T-helper 9 cell (primary cell): Measurements from ENCODE around the gene ZNF26.
A peak's percentile ranks its signal among the peaks of the same experiment; 100 is the strongest.
"Not testable (repeated sequence)": the region's sequence is repeated elsewhere in the genome, so short reads cannot be mapped to it uniquely, and the experiment has no call there.

Experiments
- DNase-seq: peaks from one replicate; pipeline ENCODE4 v3.0.0-alpha.2; 2020

The ZNF26 gene

GRCh38 chr12:132956011-132956788 is 30.0 kb upstream of the ZNF26 start, which contains the start of gene ZNF605:
Gene ZNF605 (minus strand): TSS chr12:132956306. CDS start chr12:132945635, 10,671 bp downstream.
- peak; percentile 75 for DNase-seq

DNA sequence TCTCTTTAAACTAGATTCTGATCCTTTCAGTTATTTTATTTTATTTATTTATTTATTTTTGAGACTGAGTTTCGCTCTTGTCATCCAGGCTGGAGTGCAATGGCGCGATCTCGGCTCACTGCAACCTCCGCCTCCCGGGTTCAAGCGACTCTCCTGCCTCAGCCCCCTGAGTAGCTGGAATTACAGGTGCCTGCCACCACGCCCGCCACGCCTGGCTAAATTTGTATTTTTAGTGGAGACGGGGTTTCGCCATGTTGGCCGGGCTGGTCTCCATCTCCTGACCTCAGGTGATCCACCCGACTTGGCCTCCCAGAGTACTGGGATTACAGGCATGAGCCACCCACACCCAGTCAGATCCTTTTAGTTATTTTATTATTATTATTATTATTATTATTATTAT is 24.4 kb upstream of the ZNF26 start:
- not testable (repeated sequence) for DNase-seq

DNA sequence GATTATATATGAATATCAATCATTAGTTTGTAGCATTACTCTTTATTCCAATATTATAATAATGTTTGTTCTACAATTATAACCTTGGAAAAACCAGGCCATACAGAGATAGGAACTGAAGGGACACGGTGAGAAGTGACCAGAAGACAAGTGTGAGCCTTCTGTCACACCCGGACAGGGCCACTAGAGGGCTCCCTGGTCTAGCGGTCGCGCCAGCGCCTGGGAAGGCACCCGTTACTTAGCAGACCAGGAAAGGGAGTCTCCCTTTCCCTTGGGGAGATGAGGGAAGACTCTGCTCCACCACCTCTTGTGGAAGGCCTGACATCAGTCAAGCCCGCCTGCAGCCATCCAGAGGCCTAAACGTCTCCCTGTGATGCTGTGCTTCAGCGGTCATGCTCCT is 22.2 kb upstream of the ZNF26 start:
- not testable (repeated sequence) for DNase-seq

DNA sequence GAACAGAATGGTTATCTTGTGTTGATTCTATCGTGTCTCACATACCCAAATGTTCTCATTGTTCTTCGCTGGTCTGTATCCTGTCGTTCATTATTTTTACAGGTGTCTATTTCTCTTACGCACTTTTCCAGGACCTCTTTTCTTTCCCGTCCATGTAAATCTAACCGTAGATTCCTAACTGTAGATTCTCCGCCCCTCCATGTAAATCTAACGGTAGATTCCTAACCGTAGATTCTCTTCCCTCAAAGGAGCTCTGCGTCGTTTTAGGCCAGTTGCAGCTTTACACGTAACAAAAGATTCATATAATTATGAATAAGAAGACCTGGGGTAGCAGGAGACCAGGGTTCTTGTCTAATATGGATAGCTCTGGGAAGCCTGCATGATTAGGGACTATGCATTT is 20.4 kb upstream of the ZNF26 start:
- DNase-seq: no peak

GRCh38 chr12:132966676-132967415 is 19.3 kb upstream of the ZNF26 start:
- DNase-seq: no peak

DNA sequence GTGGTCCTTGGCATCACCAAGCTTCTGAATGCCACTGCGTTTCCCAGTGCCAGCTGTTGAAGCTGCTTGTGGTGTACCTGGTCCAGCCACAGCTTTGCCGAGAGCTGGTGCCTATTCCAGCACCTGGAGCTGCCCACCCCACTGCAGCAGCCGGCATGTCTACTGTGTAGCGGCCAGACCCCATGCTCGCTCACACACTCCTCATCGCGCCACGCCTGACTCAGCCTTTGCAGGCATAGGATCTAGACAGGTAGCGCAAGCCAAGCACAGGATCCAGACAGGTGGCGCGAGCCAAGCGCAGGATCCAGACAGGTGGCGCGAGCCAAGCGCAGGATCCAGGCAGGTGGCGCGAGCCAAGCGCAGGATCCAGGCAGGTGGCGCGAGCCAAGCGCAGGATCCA is 18.4 kb upstream of the ZNF26 start:
- DNase-seq: no peak

DNA sequence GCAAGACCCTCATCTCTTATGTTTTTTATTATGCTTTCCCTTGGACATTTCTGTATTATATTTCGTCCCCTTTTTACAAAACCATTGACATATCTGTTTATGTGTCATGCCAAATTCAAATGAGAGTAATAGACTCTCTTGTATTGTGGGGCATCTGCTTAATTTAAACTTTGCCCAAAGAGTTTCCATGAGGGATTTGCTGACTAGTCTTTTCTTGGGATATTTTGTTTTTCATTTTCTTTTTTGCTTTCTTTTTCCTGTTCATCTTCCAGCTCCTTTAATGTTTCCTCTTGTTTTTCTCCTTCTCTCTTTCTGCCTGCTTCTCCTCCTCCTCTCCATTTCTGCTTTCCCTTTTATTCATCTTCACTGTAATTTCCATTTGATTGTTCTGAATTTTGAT is 13.8 kb upstream of the ZNF26 start:
- no peak for DNase-seq

- not testable (repeated sequence) for DNase-seq
Measured at GRCh38 chr12:132976870-132977269, 9.3 kb upstream of the ZNF26 start.

GRCh38 chr12:132986885-132987225 is 688 bp downstream of the ZNF26 start:
- DNase-seq: no peak

DNA sequence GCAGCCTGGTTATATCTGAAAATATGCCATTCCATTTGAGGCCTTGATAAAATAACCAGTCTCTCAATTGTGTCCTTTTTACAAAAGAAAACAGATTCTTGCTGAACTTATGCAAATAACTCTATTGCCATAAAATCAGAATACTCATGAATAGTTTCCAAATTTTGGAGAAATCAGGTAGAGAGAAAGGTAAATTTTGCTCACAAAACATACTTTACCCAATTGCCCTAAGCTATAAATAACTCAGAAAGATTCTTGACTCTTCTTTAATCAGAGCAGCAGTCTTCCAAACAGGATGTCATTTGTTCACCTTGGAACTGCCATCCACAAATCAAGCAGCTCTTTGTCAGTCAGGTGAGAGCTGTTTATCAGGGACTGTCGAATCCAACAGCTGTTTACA is 12.6 kb downstream of the ZNF26 start:
- no peak for DNase-seq

DNA sequence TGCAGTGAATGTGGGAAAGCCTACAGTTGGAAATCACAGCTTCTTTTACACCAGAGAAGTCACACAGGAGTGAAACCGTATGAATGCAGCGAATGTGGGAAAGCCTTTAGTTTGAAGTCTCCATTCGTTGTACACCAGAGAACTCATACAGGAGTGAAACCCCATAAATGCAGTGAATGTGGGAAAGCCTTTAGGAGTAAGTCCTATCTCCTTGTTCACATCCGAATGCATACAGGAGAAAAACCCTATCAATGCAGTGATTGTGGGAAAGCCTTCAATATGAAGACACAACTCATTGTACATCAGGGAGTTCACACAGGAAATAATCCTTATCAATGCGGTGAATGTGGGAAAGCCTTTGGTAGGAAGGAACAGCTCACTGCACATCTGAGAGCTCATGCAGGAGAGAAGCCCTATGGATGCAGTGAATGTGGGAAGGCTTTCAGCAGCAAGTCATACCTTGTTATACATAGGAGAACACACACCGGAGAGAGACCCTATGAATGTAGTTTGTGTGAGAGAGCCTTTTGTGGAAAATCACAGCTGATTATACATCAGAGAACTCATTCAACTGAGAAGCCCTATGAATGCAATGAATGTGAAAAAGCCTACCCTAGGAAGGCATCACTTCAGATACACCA is 24.6 kb downstream of the ZNF26 start:
- no peak for DNase-seq

DNA sequence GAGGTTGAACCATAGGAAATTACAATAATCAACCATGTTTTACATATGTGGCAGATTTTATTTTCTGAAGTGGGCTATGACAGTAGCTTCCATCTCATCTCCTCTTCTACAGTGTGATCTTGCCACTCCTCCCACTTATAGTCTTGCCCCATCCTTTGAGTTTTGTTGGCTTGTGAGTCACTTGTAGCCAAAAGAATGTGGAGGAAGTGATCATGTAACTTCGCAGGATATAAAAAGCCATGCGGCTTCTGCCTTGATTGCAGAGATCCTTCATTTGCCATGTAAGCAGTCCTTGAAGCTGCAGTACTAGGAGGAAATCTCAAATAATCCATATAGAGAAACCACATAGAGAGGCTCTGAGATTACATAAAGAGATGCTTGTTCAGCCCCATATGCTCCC is 37.4 kb downstream of the ZNF26 start:
- DNase-seq: no peak

DNA sequence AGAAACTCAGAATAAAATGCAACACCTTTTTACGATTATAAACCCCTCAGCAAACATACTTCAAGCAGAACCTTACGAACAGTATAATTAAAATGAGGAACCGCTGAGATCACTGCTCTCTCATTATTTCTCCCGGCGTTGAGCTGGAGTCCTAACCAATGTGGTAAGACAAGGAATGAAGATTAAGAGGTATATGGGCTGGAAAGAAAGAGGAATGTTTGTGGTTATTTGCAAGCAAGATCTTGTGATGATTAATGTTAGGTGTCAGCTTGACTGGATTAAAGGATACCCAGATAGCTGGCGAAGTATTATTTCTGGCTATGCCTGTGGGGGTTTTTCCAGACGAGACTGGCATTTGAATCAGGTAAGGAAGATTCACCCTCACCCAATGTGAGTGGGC is 40.8 kb downstream of the ZNF26 start:
- DNase-seq: no peak

GRCh38 chr12:133037207-133038005 is 51.2 kb downstream of the ZNF26 start, which contains the start of gene ZNF84:
Gene ZNF84 (plus strand): TSS chr12:133037509. CDS start chr12:133041468, 3,959 bp downstream.
- DNase-seq: peak; percentile 94

GRCh38 chr12:133038118-133038709 is 52.0 kb downstream of the ZNF26 start:
- no peak for DNase-seq

DNA sequence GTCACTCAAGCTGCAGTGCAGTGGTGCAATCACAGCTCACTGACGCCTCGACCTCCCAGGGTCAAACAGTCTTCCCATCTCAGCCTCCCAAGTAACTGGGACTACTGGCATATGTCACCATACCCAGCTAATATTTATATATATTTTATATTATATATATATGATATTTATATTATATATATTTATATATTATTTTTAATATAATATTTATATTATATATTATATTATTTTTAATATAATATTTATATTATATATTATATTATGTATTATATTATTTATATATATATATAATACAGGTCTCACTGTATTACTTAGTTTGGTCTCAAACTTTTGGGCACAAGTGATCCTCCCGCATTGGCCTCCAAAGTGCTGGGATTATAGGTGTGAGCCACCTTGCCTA is 60.5 kb downstream of the ZNF26 start:
- no peak for DNase-seq

- DNase-seq: no peak
Measured at GRCh38 chr12:133057446-133057845, 71.3 kb downstream of the ZNF26 start.

GRCh38 chr12:133058203-133059113 is 72.3 kb downstream of the ZNF26 start:
- DNase-seq: no peak

- no peak for DNase-seq
Measured at GRCh38 chr12:133061954-133062353, 75.8 kb downstream of the ZNF26 start.

- no peak for DNase-seq
Measured at GRCh38 chr12:133063556-133063955, 77.4 kb downstream of the ZNF26 start.

DNA sequence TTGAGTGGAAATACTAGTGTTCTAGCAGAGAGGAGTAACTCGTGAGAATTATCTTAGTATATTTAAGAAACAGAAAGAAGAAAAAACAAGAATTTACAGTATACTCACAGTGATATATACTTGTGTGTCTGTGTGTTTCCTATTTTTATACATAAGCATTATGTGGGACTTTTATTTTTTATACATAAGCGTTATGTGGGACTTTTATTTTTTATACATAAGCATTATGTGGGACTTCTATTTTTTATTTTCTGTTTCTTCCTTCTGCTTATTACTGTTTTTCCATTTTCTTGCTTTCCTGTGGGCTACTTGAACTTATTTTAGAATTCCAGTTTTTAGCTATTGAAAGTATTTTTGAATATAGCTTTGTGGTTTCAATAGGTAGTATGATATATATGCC is 87.7 kb downstream of the ZNF26 start:
- no peak for DNase-seq
